Left lung (tissue), 10 donors: ENCODE measurements around the gene LRMDA. TPM values are rescaled to one million over a fixed set of nuclear protein-coding genes. Genes with fewer than 3 reads are reported as not detected.

Source experiments
- ATAC-seq: fragments of 200-7000 bp; cut with Tn5 transposase; one replicate; pipeline ENCODE4 v1.9.1; 2020; ENCODE audit warnings: moderate library complexity
- DNase-seq, 4 donors: peaks; one replicate each; pipeline ENCODE4 v3.0.0-alpha.2; 2013 to 2020
- H3K27ac ChIP-seq, 2 donors: fragments of 200-600 bp; sonication (generic) in 1 of 2; one replicate each; pipeline versions ENCODE4 v1.5.0 to v1.8.0; 2020 to 2021
- H3K27me3 ChIP-seq, 2 donors: fragments of 200-600 bp; sonication (generic) in 1 of 2; one replicate each; pipeline versions ENCODE4 v1.5.0 to v1.8.0; 2020 to 2021
- H3K36me3 ChIP-seq, 2 donors: fragments of 200-600 bp; sonication (generic) in 1 of 2; one replicate each; pipeline versions ENCODE4 v1.5.0 to v1.8.0; 2020 to 2021
- H3K4me1 ChIP-seq, 2 donors: fragments of 200-600 bp; one replicate each; pipeline ENCODE4 v1.8.0; 2021
- H3K4me3 ChIP-seq, 2 donors: fragments of 200-600 bp; sonication (generic) in 1 of 2; one replicate each; pipeline versions ENCODE4 v1.5.0 to v1.8.0; 2020 to 2021; ENCODE audit warnings: mild to moderate bottlenecking in 1 of 2
- H3K9me3 ChIP-seq, 2 donors: fragments of 200-600 bp; sonication (generic) in 1 of 2; one replicate each; pipeline versions ENCODE4 v1.5.0 to v1.8.0; 2020 to 2021
- CTCF ChIP-seq, 2 donors: fragments of 200-600 bp; sonication (generic) in 1 of 2; IDR thresholded peaks; one replicate each; pipeline versions ENCODE4 v1.5.0 to v1.8.0; 2021; ENCODE audit warnings: antibody characterized with exemption in 2 of 2
- intact Hi-C, 2 donors: fragments of 100-400 bp; cut with DNase I; formaldehyde crosslinking; loops; one replicate each; pipeline versions ENCODE4 v1.11.2 to v1.14.2; 2022
- polyA plus RNA-seq, 6 donors: library from polyadenylated mRNA; unstranded; fragments of 120-200 nt; gene quantifications; one replicate each; pipeline ENCODE4 v1.2.1, GENCODE V29; 2013; ENCODE audit not compliant: insufficient read length in 6 of 6
- total RNA-seq, 2 donors: library from RNA; stranded (reverse); fragmentation: NEBNext Ultra II Directional; extraction: Animal tissue kit (Norgen Biotek cat#: 25700); gene quantifications; one replicate each; pipeline ENCODE4 v1.2.1, GENCODE V29; 2021
- donor health status: DM: no; HTN: yes; CAD: no.
- donor health status: DM: no; HTN: no; CAD: no.

The LRMDA gene
- total and polyA plus RNA-seq, 8 donors = 13.9 to 23.6 (median 18.7) TPM

GRCh38 chr10:75847477-75847876 lies 416.1 kb downstream of the LRMDA start:
- peaks cover 0 to 8% of the 10 kb centered on the region in 2 donors for H3K4me1 ChIP-seq
- TF ChIP-seq CTCF (IDR thresholded peaks at IDR 0.05) = no peak
- ATAC-seq (no peak), DNase-seq (no peak)
- intact Hi-C loops = no loop called here
- H3K4me3 ChIP-seq = no peak overlapping the region
- no peak overlapping the region for H3K27ac ChIP-seq
- no peaks in the 10 kb centered on the region for H3K27me3 ChIP-seq
- H3K36me3 ChIP-seq = no peaks in the 10 kb centered on the region
- no peaks in the 10 kb centered on the region for H3K9me3 ChIP-seq

DNA sequence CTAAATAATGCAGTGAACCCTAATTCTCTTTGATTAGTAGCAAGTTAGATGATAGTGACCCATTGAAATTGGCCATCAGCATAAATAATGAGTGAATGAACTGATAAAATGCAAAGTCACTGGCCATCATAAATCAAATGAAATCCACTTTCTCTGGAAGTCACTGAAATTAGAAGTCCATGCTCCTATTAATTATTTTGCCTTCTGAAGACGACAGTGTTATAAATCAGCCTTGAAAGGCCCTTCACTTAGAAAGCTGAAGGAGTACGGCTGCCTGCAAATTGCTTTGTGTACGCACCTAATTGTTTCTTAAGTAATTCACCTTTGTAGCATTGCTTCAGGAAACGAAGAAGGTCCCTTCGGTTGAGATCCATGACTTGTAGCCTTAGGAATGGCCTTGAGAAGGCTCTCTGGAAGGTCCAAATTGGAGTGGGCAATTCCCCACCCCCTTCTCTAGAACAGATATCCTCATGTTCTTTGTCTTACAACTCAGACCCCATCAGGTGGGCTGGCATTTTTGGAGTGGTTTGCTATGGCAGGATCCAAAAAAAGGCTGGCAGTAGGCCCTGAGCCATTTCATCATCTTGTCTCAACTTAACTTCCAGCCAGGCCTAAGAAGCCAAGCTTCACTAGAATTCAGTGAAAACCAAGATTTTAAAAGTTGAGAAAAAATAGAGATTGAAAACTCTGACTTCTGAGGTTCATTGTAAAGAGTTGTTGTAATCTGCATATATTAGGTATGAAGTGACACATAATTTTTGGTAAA lies 420.3 kb downstream of the LRMDA start:
- H3K36me3 ChIP-seq = no peaks in the 10 kb centered on the region
- no peak overlapping the region for H3K4me3 ChIP-seq
- intact Hi-C loops = no loop called here
- ATAC-seq (no peak), DNase-seq (no peak)
- H3K27ac ChIP-seq = no peak overlapping the region
- no peaks in the 10 kb centered on the region for H3K4me1 ChIP-seq
- H3K27me3 ChIP-seq = no peaks in the 10 kb centered on the region
- TF ChIP-seq CTCF (IDR thresholded peaks at IDR 0.05) = no peak
- no peaks in the 10 kb centered on the region for H3K9me3 ChIP-seq

- no peak for DNase-seq
- intact Hi-C loops = no loop called here
- no peaks in the 10 kb centered on the region for H3K4me1 ChIP-seq
- ATAC-seq = no peak
- no peaks in the 10 kb centered on the region for H3K9me3 ChIP-seq
- no peak overlapping the region for H3K27ac ChIP-seq
- H3K36me3 ChIP-seq = no peaks in the 10 kb centered on the region
- no peak for TF ChIP-seq CTCF (IDR thresholded peaks at IDR 0.05)
- H3K27me3 ChIP-seq = no peaks in the 10 kb centered on the region
- H3K4me3 ChIP-seq = no peak overlapping the region
Measured at GRCh38 chr10:75852851-75853484, 421.5 kb downstream of the LRMDA start.

GRCh38 chr10:75857269-75857846 lies 425.9 kb downstream of the LRMDA start:
- DNase-seq (no peak), ATAC-seq (no peak)
- no peak overlapping the region for H3K27ac ChIP-seq
- intact Hi-C loops = no loop called here
- no peak overlapping the region for H3K4me3 ChIP-seq
- no peaks in the 10 kb centered on the region for H3K9me3 ChIP-seq
- no peak for TF ChIP-seq CTCF (IDR thresholded peaks at IDR 0.05)
- no peaks in the 10 kb centered on the region for H3K36me3 ChIP-seq
- H3K27me3 ChIP-seq = no peaks in the 10 kb centered on the region
- H3K4me1 ChIP-seq = no peaks in the 10 kb centered on the region

DNA sequence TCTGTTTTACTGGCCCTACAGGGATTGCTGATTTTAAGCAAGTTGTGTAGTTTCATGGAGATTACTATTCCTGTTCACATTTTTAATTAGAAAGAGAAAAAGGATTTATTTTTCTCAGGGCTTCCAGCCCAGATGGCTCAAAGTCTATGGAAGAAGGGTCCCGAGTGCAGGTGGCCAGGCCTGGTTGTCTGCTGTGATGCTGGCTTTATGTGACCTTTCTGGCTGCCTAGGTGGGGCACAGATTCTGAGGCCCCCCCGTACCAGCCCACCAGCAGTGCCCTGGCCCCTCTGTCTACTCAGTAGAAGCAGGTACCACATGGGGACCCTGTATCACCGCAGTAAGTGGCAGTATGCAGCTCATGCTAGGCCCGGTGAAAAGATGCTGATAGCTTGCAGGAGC lies 426.5 kb downstream of the LRMDA start:
- H3K4me3 ChIP-seq = no peak overlapping the region
- no peak for TF ChIP-seq CTCF (IDR thresholded peaks at IDR 0.05)
- H3K4me1 ChIP-seq = no peaks in the 10 kb centered on the region
- H3K27ac ChIP-seq = no peak overlapping the region
- intact Hi-C loops = no loop called here
- no peaks in the 10 kb centered on the region for H3K36me3 ChIP-seq
- no peaks in the 10 kb centered on the region for H3K9me3 ChIP-seq
- H3K27me3 ChIP-seq = no peaks in the 10 kb centered on the region
- DNase-seq = no peak
- no peak for ATAC-seq
